Stimulated activated CD4-positive, alpha-beta T cell treated with anti-CD3 and anti-CD28 coated beads, Interleukin-1b, Interleukin-23, amount 100 ng/mL, for 4 hours (primary cell): ENCODE results near the gene CEACAM8.
"Not testable (repeated sequence)": the region's sequence is repeated elsewhere in the genome, so short reads cannot be mapped to it uniquely, and the experiment has no call there.

Source experiments
- DNase-seq, 2 donors: peaks; one replicate each; pipeline ENCODE4 v3.0.0-alpha.2; 2020; ENCODE audit warnings: low read depth in 2 of 2

Gene CEACAM8

DNA sequence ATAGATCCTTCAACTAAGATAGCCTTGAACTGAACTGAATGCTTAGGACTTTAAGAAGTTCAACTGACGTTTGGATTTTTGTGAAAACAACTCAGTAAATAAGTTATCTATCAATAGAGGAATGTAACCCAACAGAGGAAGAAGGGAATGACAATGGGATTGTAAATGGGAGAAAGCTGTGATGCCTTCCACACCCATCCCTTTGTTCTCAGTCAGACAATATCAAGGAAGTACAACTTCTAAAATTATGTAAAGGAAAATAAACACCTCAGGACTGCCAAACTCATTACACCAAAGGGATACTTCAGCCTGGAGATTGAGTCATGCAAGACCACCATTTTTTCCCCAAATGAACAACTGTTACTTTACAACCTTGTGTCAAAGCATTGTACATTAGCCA is 21.1 kb downstream of the CEACAM8 start:
- DNase-seq: no peak

DNA sequence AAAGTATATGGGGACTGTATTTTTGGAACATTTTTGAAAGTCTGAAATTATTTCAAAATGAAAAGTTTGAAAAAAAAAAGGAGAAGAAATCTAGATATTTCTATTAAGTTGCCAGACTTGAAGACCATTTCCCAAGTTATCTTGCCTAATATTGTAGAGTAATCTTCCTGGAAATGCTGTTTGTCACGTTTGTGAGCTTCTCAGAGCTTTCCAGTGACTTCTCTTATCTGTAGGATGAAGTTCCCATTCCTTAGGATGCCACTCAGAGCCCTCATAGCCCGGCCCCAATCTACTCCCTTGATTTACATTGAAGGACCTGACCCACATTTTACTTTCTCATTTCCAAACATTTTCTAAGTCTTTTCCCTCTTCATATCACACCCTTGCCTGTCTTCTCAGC is 23.6 kb downstream of the CEACAM8 start:
- no peak for DNase-seq

DNA sequence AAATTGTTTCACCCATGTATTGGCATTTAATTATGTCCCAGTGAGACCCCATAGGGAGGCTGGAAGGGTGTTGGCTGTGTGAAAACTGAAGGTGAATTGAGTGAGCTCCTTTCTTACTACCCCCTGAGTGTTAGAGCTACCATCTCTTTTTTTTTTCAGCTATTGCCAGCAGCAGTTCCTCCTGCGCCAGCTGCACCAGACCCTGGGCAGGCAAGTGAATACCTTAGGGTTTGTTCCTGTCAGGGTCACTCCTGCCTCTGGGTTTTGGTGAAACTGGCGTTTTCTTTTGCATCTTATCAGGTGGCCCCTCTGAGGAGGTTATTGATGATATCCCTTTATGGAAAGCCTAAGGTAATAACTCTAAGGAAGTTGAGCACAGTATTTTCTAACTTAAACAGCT is 25.5 kb downstream of the CEACAM8 start:
- DNase-seq: no peak

DNA sequence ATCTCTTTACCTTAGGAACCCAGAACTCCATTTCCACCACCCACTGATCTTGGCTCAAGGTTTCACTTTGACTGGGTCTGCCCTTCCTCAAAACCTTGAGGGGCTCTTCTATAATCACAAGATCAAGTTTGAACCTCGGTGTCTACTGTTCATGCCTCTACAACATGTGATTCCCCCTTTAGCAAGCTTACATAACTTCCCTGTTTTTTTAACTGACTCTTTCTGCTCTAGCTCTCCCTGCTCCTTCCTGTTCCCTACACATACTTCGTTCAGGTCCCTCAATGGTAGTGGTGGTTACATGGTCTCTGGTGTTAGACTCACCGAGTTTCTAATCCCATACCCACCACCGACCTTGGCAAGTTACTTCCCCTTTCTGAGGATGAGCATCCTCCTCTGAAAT is 26.7 kb downstream of the CEACAM8 start:
- no peak for DNase-seq

DNA sequence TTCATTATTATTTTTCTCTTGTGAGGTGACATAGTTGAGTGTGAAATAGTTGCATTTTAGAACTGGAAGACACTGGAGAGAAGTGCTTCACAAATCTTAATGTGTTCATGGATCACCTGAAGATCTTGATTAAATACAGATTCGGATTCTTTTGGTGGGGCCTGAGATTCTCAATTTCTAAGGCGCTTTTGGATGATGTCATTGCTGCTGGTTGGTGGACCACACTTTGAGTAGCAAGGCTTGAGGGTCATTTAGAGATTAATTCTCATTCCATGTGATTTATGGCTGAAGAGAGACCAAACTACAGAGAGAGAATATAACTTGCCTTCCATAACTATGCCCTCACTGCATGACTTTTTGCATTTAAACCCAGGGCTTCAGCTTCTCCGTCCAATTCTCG is 27.2 kb downstream of the CEACAM8 start:
- DNase-seq: no peak

DNA sequence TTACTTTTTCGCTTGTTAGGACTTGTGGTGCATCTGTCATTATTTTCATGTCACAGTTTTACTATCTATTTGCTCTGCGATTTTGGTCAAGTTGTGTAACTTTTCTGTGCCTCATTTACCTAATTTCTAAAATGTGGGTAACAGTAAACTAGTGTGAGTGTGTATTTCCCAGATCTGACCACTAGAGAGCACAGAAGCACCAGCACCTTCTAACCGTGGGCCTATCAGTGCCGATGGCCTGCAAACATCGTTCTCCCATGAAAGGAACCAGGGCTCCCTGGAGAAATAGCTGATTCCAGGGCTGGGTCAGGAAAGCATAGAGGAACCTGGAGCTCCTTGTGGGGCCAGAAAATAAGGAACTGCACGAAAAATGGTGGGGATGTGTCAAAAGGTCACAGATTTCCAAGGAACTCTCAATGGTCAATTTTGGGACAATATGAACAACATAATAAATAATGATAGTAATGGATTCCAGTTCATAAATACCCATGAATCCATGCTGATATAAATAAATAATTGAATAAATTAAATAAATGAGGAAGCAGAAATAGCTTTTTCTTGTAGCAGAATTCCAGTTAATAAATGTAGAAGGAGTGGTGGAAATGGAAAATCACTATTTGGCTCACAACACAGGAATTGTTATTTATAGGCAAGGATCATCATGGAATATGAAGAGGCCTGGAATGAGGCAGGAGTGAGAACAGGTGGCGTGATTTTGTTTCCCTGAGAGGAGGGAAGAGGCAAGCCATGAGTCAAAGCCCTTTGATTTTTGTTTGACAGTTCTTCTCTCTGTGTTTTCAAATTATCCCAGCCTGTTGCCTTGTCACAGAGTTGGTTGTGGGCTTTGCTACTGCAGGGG is 31.1 kb downstream of the CEACAM8 start:
- DNase-seq: no peak

DNA sequence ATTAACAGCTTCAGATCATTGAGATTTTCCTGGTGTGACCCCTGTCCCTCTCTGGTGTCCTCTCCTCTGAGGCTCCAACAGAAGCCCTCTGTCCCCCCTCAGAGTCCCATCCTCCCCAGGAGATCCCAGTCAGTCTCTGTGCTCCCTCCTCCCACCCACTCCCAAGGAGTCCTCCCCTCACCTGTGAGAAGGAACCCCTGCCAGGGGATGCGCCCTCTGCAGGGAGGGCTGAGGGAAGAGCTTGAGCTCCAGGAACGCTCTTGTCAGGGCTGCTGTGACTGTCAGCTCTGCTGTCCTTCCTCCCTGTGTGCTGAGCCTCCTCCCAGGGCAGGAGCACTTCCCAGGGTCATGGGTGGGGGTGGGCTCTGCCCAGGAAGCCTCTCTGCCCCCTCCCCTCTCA is 33.2 kb downstream of the CEACAM8 start:
- DNase-seq: no peak

DNA sequence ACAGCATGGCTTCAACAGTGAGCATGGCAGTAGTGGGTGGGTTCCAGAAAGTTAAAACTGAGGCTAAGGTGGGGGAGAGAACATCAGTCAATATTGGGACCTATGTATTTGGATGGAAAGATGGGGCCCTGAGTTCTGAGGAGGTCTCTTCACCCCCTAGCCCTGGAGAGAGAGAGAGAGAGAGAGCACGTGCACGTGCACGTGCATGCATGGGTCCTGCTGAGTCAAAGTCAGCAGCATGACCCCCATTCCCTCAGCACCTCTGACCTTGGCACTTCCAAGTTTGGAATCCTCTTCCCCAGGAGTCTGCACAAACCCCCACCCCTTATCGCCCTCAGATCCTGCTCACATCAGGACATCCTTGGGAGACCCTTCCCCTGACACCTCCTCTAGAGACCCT is 34.0 kb downstream of the CEACAM8 start:
- no peak for DNase-seq

DNA sequence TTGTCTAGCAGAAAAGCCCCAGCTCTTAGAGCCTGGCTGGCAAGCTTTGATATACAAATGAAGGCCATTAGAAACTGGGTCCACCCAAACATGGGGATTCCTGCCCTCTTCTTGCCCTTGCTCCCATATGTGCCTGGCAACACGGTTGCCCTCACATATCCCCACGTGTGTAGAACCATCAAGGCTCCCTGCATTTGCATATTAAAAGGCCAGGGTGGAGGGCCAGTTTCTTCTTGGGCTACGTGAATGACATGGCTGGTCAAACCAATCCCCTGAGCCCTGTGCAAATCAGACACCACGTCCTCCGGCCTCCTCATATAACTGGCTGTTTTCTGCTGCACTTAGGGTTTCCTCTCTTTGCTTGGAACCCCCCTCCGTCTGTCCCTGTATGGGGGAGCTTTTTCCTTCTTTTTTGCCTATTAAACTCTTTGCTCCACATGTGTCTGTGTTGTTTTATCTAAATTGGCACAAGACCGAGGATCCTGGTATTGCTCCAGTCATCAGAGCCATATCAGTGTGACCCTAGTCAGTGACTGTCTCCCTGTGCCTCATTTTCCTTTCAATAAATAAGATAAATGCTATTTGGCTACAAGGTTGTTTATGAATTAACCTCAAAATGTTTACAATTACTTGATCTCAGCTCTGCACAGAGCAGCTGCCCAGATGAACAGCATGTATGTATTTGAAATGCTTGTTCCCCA is 36.1 kb downstream of the CEACAM8 start:
- no peak for DNase-seq

DNA sequence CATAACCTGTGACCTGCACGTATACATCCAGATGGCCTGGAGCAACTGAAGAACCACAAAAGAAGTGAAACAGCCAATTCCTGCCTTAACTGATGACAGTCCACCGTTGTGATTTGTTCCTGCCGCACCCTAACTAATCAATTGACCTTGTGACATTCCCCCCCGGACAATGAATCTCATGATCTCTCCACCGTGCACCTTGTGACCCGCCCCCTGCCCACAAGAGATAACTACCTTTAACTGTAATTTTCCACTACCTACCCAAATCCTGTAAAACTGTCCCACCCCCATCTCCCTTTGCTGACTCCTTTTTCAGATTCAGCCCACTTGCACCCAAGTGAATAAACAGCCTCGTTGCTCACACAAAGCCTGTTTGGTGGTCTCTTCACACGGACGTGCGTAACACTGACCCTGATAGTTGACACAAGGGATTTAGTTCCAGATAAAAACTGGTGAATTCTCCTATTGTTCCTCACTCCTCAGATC is 37.3 kb downstream of the CEACAM8 start:
- not testable (repeated sequence) for DNase-seq

DNA sequence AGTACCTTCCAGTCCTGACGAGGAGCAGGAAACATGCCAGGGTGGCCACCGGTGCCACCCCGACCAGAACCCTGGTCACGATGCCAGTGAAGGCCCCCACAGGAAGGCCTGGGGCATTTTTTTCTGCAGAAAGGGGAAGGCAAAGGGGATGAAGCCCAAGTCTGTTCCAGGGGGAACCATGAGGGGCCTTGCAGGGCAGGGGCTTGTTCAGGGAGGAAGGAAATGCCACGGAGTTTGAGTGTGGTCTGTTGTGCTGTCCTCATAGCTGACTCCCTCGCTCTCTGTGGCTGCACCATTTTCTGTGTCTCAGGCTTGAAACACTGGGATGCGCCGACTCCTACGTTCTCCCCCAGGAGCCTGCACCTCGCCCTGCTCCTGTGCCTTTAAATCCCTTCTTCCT is 38.9 kb downstream of the CEACAM8 start:
- no peak for DNase-seq

DNA sequence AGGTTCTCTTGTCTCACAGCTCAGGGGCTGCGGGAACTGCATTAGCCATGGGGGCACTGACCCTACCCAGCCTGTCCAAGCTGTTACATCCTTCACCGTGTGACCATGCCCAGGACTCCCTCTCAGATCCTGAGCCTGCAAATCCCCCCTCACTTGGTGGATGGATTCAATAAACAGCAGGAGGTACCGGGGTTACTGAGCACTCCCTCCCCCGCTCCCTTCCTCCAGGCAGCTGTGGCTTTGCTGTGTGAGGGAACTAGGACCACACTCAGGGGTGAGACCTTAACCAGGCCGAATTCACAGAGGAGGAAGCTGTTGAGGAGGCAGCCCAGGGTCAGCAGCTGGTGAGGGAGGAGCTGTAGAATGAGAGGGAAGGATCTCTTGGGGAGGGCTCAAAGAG is 39.4 kb downstream of the CEACAM8 start:
- no peak for DNase-seq

DNA sequence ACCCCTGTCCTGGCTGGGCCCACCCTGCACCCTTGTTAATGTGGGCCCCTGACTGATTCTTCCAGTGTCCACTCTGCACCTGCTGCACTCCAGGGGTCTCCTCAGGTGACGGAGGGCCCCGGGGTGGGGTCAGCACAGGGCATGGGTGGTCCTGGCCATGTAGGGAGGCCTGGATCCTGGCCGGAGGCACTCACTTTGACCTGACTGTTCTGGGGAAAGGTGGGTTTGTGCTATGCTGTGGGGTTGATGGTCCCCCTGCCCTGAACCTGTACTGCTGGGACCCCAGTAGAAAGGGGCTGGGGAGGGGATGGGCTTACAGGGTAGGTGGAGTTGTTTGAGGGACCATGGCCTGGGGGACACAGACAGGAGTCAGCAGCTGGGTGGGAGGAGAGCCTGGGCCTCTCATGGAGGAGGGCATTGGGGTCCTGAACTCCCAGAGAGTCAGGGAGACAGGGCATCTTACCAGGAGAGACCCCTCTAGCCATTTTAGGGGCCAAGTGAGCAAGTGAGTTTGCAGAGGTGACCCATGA is 40.6 kb downstream of the CEACAM8 start:
- DNase-seq: no peak

DNA sequence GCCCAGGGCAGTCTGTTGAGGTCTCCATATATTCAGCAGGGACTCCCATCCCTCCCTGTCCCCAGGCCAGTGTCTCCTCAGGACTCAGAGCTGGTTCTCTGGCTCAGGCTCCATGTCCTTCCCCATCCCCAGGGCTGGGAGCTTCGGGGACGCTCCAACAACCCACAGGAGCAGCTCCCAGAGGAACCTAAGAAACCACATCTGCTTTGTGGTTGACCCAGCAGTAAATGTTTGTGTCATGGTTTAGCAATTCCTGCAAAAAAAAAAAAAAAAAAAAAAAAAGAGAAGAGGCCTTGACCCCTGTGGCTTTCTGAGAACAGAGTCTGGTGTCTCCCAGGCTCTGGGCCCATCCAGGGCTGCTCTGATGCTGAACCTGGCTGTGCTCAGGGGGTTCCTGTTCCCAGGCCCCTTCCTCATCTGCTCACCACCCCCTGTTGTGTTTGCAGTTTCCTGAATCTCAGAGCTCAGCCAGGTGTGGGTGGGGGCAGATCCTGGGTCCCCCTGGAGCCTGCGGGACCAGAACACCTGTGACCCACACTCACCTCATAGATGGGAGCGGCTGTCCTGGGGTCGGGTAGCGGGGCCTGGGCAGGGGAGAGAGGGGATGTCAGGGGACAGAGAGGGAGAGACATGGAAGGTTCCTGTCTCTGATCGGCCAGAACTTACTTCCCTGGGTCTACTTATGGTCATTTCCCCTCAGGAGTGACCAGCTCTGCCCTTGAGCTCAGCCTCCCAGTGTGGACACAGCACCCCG is 41.3 kb downstream of the CEACAM8 start:
- no peak for DNase-seq

DNA sequence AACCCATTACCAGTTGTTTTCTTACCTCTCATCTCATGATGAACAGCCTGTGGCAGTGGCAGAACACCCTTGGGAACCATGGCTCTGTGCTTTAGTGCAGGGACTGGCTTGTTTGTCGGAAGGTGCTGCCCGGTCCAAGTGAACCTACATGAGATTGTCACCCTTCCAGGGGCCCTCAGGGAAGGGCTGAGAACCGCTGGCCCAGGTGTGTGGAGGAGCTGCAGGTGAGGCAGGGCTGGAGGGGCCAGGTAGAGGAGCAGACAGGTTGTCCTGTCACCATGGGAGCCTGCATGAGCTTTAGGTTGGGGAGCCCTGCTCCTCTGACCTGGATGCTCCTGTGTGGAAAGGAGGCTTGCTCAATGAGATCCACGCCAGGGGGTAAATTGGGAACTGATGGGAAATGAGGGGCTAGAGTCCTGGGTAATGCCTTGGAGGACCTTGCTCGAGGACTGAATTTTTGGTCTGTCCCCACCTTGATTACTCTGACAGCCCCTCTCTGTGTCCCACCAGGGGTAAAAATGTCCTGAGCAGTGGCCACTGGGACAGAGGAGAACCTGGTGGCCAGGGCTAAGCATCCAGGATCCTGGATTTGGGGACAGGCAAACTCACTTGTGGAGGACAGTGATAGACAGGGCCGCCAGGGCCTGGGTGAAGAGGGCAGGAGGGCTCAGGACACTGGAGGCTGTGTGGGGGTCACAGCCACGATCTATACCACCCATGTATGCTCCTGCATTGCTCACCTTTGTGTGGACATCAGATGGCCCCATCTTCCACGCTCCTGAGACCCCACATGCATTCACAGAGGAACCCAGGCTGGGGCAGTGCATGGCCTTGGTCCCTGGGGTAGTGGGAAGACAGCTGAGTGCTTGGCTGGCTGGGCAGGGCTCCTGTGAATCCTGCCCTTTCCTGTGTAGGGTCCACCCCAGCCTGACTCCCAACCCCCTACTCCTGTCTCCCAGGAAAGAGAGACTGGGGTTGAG is 42.3 kb downstream of the CEACAM8 start:
- no peak for DNase-seq

DNA sequence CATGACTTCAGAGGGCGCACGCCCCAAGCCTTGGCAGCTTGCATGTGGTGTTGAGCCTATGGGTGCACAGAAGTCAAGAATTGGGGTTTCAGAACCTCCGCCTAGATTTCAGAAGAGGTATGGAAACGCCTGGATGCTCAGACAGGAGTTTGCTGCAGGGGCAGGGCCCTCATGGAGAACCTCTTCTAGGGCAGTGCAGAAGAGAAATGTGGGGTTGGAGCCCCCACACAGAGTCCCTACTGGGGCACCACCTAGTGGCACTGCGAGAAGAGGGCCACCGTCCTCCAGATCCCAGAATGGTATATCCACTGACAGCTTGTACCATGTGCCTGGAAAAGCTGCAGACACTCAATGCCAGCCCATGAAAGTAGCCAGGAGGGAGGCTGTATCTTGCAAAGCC is 44.2 kb downstream of the CEACAM8 start:
- not testable (repeated sequence) for DNase-seq

DNA sequence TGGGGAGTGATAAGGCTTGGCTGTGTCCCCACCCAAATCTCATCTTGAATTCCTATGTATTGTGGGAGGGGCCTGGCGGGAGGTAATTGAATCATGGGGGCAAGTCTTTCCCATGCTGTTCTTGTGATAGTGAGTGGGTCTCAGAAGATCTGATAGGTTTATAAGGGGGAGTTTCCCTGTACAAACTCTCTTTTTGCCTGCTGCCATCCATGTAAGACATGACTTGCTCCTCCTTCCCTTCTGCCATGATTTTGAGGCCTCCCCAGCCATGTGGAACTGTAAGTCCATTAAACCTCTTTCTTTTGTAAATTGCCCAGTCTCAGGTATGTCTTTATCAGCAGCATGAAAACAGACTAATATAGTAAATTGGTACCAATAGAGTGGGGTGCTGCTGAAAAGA is 45.7 kb downstream of the CEACAM8 start:
- not testable (repeated sequence) for DNase-seq

DNA sequence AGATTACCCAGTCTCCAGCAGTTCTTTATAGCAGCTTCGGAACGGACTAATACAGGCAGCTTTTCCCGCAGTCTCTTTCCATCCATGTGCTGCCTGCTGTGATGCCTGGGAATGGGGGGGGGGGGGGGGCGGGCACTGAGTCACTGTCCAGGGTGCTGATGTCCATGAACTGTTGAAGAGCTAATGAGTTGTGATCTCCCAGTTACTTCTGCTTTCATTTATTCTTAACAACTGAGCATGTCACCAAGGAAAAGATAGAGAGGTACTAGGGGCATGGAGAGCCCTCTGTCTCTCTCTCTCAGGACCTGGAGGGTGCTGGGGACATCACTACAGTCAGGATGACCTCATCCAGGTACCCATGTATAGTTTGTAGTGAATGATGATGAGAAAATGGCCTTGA is 46.2 kb downstream of the CEACAM8 start:
- DNase-seq: no peak

DNA sequence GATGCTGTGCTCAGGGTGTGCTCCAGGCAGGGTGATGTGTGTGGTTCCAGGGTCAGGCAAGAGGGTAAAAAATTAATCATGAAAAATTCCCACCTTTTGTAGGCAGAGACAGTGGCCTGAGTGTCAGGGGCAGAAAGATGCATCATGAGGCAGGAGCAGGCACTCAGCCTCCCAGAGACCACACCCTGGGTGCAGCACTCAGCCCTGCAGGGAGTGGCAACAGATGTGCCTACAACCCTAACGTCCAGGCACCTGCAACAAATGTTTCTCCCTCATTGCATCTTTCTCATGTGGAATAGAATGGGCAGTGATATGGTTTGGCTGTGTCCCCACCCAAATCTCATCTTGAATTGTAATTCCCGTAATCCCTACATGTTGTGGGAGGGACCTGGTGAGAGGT is 46.8 kb downstream of the CEACAM8 start:
- no peak for DNase-seq

DNA sequence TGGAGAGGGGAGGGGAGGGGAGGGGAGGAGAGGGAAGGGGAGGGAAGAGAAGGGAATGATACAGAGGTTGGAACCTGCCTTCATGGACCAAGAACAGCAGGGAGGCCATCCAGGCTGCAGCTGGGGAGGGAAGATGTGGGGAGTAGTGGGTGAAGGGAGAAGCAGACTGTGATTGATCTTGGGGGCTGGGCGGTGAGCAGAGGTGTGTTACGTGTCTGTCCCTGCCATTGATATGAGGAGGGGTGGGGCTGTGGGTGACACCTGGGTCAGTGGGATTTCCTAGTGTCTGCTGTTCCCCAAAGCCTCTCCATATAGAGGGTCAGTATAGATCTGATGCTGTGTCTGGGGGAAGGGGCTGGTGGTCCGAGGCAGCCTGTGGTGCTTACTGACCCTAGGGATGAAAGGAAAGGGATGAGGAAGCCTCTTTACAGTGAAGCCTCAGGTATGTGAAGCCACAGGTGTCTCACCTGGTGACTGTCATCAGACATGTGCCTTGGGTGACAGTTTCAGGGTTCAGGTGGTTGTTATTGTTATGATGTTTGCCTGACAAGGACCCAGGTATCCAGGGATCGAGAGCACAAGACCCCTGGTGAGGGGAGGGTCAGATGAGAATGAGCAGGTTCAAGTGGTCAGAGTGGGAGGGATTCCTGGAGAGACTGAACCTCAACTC is 47.8 kb downstream of the CEACAM8 start:
- DNase-seq: no peak
